HEK293 (cell line): Measurements from ENCODE around the gene MYZAP.
A peak's percentile ranks its signal among the peaks of the same experiment; 100 is the strongest.

Experiments
- CTCF ChIA-PET: fragments of 350-600 bp; formaldehyde crosslinking; extraction: SDS; loops from one replicate; lab custom pipeline; 2021; ENCODE audit warnings: antibody characterized with exemption; lab: Yijun Ruan, JAX
- POLR2A ChIA-PET: fragments of 300-600 bp; formaldehyde crosslinking; extraction: SDS; loops from one replicate; lab custom pipeline; 2020; ENCODE audit warnings: antibody characterized with exemption, inconsistent platforms; lab: Yijun Ruan, JAX
- H3K27ac ChIP-seq: fragments of 200-500 bp; sonication (Bioruptor generic); 2 replicates; pipeline ENCODE4 v1.5.1; 2014; ENCODE audit warnings: low read depth, low read length, control low read depth, inconsistent platforms; ENCODE audit errors: extremely low read depth
- H3K36me3 ChIP-seq, 2 experiments: fragments of 200-500 bp in 1 of 2; sonication (Bioruptor generic) in 1 of 2; 1 replicate in 1 of 2; 2 replicates in 1 of 2; pipeline ENCODE4 v1.5.1; 2014 to 2017; ENCODE audit warnings: inconsistent platforms in 2 of 2, low read length in 2 of 2; ENCODE audit not compliant: control insufficient read depth in 2 of 2, insufficient read depth in 1 of 2
- H3K4me1 ChIP-seq: fragments of 200-500 bp; sonication (Bioruptor generic); 2 replicates; pipeline ENCODE4 v1.5.1; 2014; ENCODE audit warnings: mild to moderate bottlenecking, low read length, inconsistent platforms; ENCODE audit not compliant: control insufficient read depth, insufficient read depth
- H3K4me3 ChIP-seq: 2 replicates; pipeline ENCODE4 v1.5.1; 2011; ENCODE audit warnings: low read depth, mild to moderate bottlenecking, control low read depth, low read length, moderate library complexity
- H3K9me3 ChIP-seq: fragments of 200-500 bp; sonication (Bioruptor generic); 2 replicates; pipeline ENCODE4 v1.5.1; 2014; ENCODE audit warnings: low read depth, low read length, inconsistent platforms; ENCODE audit not compliant: control insufficient read depth, insufficient read depth
- GFI1B ChIP-seq: fragments of 450-650 bp; formaldehyde crosslinking; IDR thresholded peaks from 2 replicates; pipeline ENCODE4 v1.5.1; 2016; ENCODE audit warnings: missing biosample characterization, missing genetic modification characterization
- GLIS1 ChIP-seq: fragments of 450-650 bp; formaldehyde crosslinking; IDR thresholded peaks from 2 replicates; pipeline ENCODE4 v1.5.1; 2016; ENCODE audit warnings: missing biosample characterization, missing genetic modification characterization
- PRDM1 ChIP-seq: fragments of 450-650 bp; formaldehyde crosslinking; IDR thresholded peaks from 2 replicates; pipeline ENCODE4; 2016; ENCODE audit warnings: missing biosample characterization, missing genetic modification characterization
- PRDM10 ChIP-seq: fragments of 450-650 bp; formaldehyde crosslinking; IDR thresholded peaks from 2 replicates; pipeline ENCODE4 v1.5.1; 2016; ENCODE audit warnings: missing biosample characterization, missing genetic modification characterization
- PRDM6 ChIP-seq: fragments of 450-650 bp; formaldehyde crosslinking; IDR thresholded peaks from 2 replicates; pipeline ENCODE4 v1.5.1; 2017; ENCODE audit warnings: missing biosample characterization, missing genetic modification characterization
- SP7 ChIP-seq: fragments of 450-650 bp; formaldehyde crosslinking; IDR thresholded peaks from 2 replicates; pipeline ENCODE4 v1.5.1; 2016; ENCODE audit warnings: missing biosample characterization, missing genetic modification characterization
- TRIM28 ChIP-seq: IDR thresholded peaks from 2 replicates; pipeline ENCODE4 v1.6.1; 2011; ENCODE audit warnings: low read length, control low read depth, borderline replicate concordance
- ZBTB26 ChIP-seq: fragments of 450-650 bp; formaldehyde crosslinking; optimal IDR thresholded peaks from 2 replicates; pipeline ENCODE3; 2016; ENCODE audit warnings: missing biosample characterization, mild to moderate bottlenecking, missing genetic modification characterization
- ZFHX2 ChIP-seq: fragments of 450-650 bp; formaldehyde crosslinking; conservative IDR thresholded peaks from 2 replicates; pipeline ENCODE4 v1.5.1; 2016; ENCODE audit warnings: missing biosample characterization, missing genetic modification characterization
- ZIC2 ChIP-seq: fragments of 450-650 bp; formaldehyde crosslinking; IDR thresholded peaks from 2 replicates; pipeline ENCODE4 v1.5.1; 2016; ENCODE audit warnings: missing biosample characterization, missing genetic modification characterization
- ZNF214 ChIP-seq: fragments of 450-650 bp; formaldehyde crosslinking; IDR thresholded peaks from 2 replicates; pipeline ENCODE4 v1.5.1; 2017; ENCODE audit warnings: missing biosample characterization, mild to moderate bottlenecking, missing genetic modification characterization, borderline replicate concordance
- ZNF23 ChIP-seq: fragments of 450-650 bp; formaldehyde crosslinking; IDR thresholded peaks from 2 replicates; pipeline ENCODE4 v1.5.1; 2016; ENCODE audit warnings: missing biosample characterization, missing genetic modification characterization, borderline replicate concordance
- ZNF350 ChIP-seq: fragments of 450-650 bp; formaldehyde crosslinking; IDR thresholded peaks from 2 replicates; pipeline ENCODE4 v1.5.0; 2017; ENCODE audit warnings: missing biosample characterization, mild to moderate bottlenecking, missing genetic modification characterization
- ZNF426 ChIP-seq: fragments of 450-650 bp; formaldehyde crosslinking; IDR thresholded peaks from 2 replicates; pipeline ENCODE4 v1.5.1; 2017; ENCODE audit warnings: missing biosample characterization, missing genetic modification characterization, mild to moderate bottlenecking, inconsistent platforms, moderate library complexity
- ZNF518A ChIP-seq: fragments of 450-650 bp; formaldehyde crosslinking; conservative IDR thresholded peaks from 2 replicates; pipeline ENCODE4 v1.5.1; 2016; ENCODE audit warnings: low read depth, missing biosample characterization, missing genetic modification characterization
- ZNF521 ChIP-seq: fragments of 450-650 bp; formaldehyde crosslinking; IDR thresholded peaks from 2 replicates; pipeline ENCODE4 v1.5.1; 2017; ENCODE audit warnings: missing biosample characterization, mild to moderate bottlenecking, missing genetic modification characterization
- ZNF529 ChIP-seq: fragments of 450-650 bp; formaldehyde crosslinking; IDR thresholded peaks from 2 replicates; pipeline ENCODE4 v1.5.1; 2017; ENCODE audit warnings: missing genetic modification characterization, missing biosample characterization; ENCODE audit not compliant: insufficient replicate concordance
- ZNF629 ChIP-seq: fragments of 450-650 bp; formaldehyde crosslinking; IDR thresholded peaks from 2 replicates; pipeline ENCODE4 v1.5.1; 2017; ENCODE audit warnings: missing biosample characterization, missing genetic modification characterization
- ZNF701 ChIP-seq: fragments of 450-650 bp; formaldehyde crosslinking; IDR thresholded peaks from 2 replicates; pipeline ENCODE4 v1.5.1; 2016; ENCODE audit warnings: missing biosample characterization, missing genetic modification characterization
- ZNF776 ChIP-seq: fragments of 450-650 bp; formaldehyde crosslinking; IDR thresholded peaks from 2 replicates; pipeline ENCODE4 v1.5.0; 2017; ENCODE audit warnings: missing biosample characterization, missing genetic modification characterization, borderline replicate concordance
- ZNF837 ChIP-seq: fragments of 450-650 bp; formaldehyde crosslinking; IDR thresholded peaks from 2 replicates; pipeline ENCODE4 v1.5.1; 2016; ENCODE audit warnings: missing biosample characterization, missing genetic modification characterization

The MYZAP gene

GRCh38 chr15:57684491-57685151 lies 92.9 kb downstream of the MYZAP start:
- H3K27ac ChIP-seq = no peak overlapping the region
- POLR2A ChIA-PET = no interaction called here
- CTCF ChIA-PET = interaction anchor here (1.0 kb wide), 1 partner anchor 176 kb away, joined by 3 read pairs; no protein-coding TSS in a partner anchor

GRCh38 chr15:57685306-57686095 lies 93.8 kb downstream of the MYZAP start:
- Histone ChIP-seq H3K9me3 (no peaks in the 10 kb centered on the region), H3K4me3 (no peak overlapping the region), H3K36me3 (no peaks in the 10 kb centered on the region), H3K27ac (0 out of 2 replicates have a peak overlapping the region, but pooled peaks have one; percentile 46), H3K4me1 (peaks cover 13% of the 10 kb centered on the region)
- POLR2A ChIA-PET = no interaction called here
- CTCF ChIA-PET = no interaction called here
- TF ChIP-seq ZNF518A (tag by site-specific recombination) (no peak), PRDM6 (tag by site-specific recombination) (0 out of 2 replicates have a peak, but pooled peaks have one; percentile 17), PRDM10 (tag by site-specific recombination) (0 out of 2 replicates have a peak, but pooled peaks have one; percentile 12), ZFHX2 (tag by site-specific recombination) (peak; percentile 51), GFI1B (peak; percentile 19; the same call in 1 of the 2 replicates), ZNF521 (tag by site-specific recombination) (no peak), ZIC2 (tag by site-specific recombination) (0 out of 2 replicates have a peak, but pooled peaks have one; percentile 25), ZNF629 (tag by site-specific recombination) (peak; percentile 60; the same call in 1 of the 2 replicates), TRIM28 (no peak), ZNF776 (no peak), ZNF426 (tag by site-specific recombination) (no peak), PRDM1 (tag by site-specific recombination) (no peak), GLIS1 (tag by site-specific recombination) (peak; percentile 68), ZNF350 (tag by site-specific recombination) (no peak), ZNF837 (tag by site-specific recombination) (no peak), SP7 (peak; percentile 38; the same call in 1 of the 2 replicates), ZNF701 (no peak), ZBTB26 (no peak), ZNF529 (tag by site-specific recombination) (no peak)

More at GRCh38 chr15:57684491-57685151, 92.9 kb downstream of the MYZAP start:
- no peak for TF ChIP-seq ZNF23
- TF ChIP-seq ZNF214 (tag by site-specific recombination) = no peak
- TF ChIP-seq, all 188 proteins: peak for 0
- Histone ChIP-seq H3K36me3 (no peaks in the 10 kb centered on the region), H3K4me1 (peaks cover 13% of the 10 kb centered on the region), H3K4me3 (no peak overlapping the region), H3K9me3 (no peaks in the 10 kb centered on the region)
